Measurements from ENCODE around the gene LYSMD1.

GRCh38 chr1:151164732-151165280, 896 bp downstream of the LYSMD1 start:
- TF ChIP-seq CTCF (IDR thresholded peaks at IDR 0.05 in 8 of 11, conservative IDR thresholded peaks at IDR 0.05 in 3 of 11), result no peak
- TF ChIP-seq POLR2A (IDR thresholded peaks at IDR 0.05), result no peak
